Activated CD4-positive, alpha-beta T cell treated with anti-CD3 and anti-CD28 coated beads for 4 hours (primary cell): ENCODE data around the gene NVL.

ENCODE experiments used
- DNase-seq, 2 donors: peaks; one replicate each; pipeline ENCODE4 v3.0.0-alpha.2; 2020

The NVL gene

DNA sequence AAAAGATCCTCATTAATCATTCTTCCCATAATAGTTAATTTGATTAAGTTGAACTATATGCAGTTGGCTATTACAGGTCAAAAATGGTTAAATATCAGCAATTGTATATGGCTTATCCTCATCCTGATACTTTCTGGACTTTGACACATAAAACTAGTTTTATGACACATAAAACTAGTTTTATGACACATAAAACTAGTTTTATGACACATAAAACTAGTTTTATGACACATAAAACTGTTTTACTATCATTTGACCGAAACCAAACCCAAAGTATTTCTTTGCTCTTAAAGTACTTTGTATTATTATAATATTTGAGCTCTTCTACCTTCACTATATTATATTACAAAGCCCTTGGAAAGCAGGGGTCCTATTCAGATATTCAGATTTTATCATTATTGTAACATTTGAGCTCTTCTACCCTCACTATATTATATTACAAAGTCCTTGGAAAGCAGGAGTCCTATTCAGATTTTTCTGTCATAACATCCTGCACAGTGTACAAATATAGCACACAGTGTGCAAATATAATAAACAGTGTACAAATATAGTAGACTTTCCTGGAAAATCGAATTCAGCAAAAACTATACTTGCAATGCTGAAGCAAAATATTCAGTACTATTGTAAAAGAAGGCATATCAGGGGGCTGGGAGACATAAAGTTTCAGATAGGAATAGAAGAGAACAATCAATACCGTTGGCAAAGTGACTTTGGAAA lies 53.0 kb downstream of the NVL start:
- no peak for DNase-seq

DNA sequence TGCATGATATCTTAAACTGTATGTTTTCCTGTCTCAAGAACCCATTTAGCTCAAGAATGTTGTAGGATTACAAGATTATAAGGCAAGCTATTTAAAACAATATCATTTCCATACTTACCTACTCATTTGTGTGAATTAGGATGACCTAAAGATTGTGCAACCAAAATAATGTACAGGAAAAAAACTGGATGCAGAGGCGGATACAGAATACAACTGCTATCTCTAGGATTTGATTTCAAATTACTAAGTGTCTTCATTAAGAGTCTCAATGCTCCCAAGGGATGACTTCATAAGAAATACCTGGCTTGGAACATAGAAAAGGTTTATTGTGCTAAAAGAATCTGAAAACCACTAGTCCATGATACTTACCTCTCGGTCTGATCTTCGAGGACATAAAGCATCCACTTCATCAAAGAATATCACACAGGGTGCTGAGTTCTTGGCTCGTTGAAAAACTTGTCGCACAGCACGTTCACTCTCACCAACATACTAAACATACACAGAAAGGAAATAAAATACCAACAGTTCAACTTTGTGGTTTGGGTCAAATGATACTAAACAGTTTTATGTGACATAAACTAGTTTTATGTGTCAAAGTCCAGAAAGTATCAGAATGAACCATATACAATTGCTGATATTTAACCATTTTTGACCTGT lies 54.9 kb downstream of the NVL start:
- DNase-seq = no peak

DNA sequence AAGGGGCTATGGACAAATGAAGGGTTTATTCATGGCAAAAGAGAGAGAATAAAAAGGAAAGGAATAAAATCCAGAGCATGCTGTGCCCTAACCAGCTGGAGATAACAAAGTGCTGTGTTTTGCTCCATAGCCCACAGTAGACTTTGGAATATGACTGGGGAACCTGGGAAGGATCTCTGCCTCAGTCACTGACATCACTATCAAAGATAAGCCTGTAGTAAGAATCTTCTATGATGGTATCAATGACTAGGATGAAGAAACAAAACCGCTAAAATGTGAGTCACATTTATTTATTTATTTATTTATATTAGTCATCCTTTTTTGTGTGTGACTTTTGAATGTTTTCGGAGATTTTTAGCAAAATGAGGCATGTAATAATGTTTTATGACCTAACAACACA lies 56.3 kb downstream of the NVL start:
- no peak for DNase-seq

DNA sequence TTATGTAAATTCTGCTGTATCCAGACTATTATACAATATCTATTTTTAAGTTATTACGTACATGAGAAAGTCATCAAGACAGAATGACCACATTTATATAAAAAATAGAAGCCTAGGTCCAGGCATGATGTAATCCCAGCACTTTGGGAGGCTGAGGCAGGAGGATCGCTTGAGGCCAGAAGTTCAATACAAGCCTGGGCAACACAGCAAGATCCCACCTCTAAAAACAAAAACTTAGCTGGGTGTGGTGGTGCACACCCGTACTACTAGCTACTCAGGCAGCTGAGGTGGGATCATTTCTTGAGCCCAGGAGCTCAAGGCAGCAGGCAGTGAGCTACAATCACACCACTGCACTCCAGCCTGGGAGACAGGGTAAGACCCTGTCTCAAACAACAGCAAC lies 58.9 kb downstream of the NVL start:
- no peak for DNase-seq

DNA sequence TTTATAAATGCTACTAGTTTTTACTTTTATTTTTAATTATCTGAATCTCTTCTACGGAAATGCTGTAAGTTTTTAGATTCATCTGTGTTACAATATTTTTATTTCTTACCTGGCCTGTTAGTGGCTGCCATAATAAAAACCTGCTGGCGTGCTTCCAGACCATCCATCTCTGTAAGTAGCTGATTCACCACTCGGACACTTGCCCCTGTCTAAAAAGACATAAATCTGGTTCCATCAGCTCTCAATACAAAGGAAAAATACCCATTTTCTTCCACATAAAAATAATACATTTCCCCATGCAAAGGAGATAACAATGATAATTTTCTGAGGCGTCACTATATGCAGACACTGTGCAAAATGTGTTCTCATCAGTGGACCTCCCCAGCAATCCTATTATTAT lies 62.0 kb downstream of the NVL start:
- no peak for DNase-seq

DNA sequence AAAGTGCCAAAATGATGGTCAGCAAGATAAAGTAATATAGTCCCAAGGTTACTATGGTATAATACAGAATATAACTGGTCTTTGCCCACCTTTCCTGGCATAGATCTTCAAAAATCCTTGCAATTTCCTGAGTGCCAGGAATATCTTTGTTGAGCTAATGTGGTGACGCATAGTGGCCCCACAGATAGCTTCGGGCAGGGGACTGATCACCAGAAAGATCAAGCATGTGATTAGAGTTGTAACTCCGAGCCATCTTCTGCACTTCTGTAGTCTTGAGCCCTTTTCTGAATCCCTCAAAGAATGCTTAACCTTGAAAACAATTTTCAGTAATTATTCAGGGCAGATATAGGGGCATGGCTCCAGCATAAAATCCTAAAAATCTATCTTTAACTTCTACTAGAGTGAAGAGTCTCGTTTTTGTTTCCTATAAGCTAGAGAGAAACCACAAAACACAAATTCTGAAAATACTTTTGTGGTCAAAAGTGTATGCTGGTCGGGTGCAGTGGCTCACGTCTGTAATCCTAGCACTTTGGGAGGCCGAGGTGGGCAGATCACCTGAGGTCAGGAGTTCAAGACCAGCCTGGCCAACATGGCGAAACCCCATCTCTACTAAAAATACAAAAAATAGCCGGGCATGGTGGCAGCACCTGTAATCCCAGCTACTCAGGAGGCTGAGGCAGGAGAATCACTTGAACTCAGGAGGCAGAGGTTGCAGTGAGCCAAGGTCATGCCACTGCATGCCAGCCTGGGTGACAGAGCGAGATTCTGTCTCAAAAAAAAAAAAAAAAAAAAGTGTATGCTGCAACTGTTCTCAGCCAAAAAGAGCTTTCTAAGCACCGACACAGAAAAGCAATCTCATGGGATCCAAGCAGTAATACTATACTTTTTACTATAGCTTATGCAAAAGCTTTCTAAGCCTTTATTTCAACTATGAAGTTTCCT lies 62.8 kb downstream of the NVL start:
- DNase-seq = no peak

DNA sequence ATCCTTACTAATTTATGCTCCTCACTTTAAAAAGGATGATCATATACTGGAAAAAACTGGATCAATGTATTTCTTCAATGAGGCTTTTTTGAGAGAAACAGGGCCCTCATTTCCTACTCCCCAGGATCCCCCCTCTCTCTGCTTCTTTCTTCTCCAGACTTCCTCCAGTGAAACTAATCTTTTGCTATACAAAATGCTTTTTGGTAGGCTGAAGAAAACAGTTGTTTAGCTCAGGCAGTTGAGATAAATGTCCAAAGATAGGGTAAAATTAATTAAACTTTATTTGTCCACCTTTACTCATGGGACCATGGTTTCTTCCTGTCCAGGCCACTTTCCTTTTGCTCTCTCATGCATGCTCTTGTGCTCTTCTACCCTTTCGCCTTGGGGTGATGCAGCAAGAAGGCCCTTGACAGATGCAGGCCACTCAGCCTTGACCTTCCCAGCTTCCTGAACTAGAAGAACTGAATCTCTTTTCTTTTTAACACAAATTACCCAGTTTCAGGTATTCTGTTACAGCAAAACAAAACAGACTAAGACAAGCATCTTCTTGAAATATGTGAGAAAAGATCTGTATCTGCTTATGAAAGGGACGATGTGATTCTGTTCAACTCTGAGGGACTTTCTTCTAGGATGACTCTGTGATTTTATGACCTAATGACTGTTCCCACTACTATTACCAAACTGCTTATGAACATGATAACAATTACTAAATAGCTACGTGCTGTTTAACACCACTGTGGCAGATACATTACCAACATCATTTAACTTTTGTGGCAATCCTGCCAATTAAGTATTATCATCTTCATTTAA lies 63.7 kb downstream of the NVL start:
- DNase-seq = no peak

DNA sequence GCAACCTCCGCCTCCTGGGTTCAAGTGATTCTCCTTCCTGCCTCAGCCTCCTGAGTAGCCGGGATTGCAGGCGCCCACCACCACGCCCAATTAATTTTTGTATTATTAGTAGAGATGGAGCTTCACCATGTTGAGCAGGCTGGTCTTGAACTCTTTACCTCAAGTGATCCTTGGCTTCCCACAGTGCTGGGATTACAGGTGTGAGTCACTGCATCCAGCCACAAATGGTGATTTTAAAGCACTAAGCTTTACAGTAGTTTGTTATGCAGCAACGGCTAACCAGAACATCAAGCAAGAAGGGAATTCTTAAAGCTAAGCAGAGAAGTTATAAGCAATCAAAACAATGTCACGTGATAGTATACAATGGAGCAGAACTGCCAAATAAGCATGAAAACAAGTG lies 65.7 kb downstream of the NVL start:
- DNase-seq = no peak

DNA sequence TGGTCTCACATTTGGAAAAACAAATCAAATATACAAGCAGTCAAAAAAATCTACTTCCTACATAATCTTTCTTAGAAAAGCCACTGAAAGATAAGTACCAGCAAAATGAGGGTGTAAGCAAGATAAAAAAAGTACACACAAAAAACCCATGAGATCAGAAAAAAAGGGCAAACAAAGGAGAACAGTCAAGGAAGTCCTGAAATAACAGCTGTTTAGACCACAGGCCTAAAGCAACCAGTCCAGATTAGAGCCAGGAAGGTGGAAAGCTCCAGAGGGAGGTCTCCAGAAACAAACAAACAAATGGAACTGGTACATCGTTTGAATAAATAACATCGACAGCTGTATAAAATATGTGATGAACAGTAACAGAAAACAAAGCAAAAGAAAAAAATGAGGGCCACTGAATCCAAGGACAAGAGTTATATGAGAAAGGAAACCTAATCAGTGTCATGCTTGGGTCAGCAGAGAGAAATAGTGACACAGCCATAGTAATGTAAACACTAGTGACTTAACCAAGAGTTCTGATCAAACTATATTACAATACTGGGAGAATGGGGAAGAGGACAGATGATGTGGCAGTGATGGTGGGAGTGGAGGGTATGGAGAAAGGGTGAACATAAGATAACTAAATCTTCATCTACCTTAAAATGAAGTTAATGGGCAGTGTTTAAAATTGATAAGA lies 67.5 kb downstream of the NVL start:
- no peak for DNase-seq

DNA sequence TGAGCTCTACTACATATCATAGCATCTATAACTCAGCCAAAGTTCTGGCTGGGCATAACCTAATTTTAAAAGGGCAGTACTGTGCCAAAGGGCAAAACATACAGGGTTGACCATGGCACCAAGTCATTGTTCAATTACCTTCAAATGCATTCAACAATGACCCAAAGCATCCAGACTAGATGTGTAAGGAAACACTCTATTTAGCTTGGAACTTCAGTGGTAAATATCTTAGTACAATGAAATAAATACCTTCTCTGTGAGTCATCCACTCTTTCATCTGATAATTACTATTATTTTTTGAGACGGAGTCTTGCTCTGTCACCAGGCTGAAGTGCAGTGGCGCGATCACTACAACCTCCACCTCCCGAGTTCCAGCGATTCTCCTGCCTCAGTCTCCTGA lies 70.0 kb downstream of the NVL start:
- DNase-seq = no peak

DNA sequence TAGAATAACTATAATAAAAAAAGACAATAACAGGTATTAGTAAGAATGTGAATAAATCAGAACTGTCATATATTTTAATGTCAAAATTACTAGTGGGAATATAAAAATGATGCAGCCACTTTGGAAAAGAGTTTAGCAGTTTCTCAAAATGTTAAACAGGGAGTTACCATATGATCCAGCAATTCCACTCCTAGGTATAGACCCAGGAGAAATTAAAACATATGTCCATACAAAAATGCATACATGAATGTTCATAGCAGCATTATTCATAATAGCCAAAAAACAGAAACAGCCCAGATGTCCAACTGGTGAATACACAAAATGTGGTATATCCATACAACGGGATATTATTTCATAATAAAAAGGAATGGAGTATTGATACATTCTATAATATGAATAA lies 71.6 kb downstream of the NVL start:
- no peak for DNase-seq

DNA sequence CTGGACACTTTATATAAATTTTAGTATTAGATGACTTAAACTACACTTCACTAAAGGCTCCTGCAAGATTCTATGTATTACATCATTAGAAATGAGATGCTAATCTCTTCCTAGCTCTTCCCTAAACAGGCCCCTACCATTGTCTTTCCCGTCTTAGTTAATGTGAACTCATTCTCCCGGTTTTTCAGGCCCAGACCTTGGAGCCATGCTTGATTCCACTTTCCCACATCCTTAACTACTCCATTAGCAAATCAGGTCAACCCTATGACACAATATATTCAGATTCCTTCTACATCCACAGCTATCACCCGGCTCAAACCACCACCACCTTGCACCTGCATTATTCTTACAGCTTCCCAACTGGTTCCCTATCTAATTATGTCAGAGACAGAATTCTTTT lies 73.3 kb downstream of the NVL start:
- DNase-seq = no peak

DNA sequence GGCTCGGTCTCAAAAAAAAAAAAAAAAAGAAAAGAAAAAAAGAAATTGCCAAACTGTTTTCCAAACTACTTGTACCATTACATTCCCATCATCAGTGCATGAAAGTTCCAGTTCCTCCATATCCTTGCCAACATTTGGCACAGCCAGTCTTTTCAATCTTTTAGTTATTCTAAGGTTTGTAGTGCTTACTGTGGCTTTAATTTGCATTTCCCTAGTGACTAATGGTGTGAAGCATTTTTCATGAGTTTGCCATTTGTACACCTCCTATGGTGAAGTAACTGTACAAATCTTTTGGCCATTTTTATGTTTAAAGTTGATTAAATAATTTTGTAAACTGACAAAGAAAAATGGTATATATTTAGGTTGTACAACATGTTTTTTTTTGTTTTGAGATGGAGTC lies 76.3 kb downstream of the NVL start:
- DNase-seq = no peak

DNA sequence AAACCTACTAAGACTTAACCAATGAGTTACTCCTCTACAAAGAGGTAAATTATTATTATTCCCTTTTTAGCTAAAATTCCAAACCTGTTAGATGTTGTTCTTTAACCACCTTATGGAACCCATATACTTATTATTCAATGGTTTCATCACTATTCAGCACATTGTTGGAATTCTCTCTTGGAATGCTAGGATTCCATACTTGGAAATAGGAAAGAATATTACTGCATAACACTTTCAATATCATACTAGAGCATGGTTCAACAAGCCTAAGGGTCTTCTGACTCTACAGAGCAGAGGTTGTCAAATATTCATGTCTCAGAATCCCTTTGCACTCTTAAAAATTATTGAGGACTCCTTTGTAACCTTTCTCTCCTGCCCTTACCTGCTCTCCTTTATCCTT lies 77.5 kb downstream of the NVL start:
- DNase-seq = no peak

DNA sequence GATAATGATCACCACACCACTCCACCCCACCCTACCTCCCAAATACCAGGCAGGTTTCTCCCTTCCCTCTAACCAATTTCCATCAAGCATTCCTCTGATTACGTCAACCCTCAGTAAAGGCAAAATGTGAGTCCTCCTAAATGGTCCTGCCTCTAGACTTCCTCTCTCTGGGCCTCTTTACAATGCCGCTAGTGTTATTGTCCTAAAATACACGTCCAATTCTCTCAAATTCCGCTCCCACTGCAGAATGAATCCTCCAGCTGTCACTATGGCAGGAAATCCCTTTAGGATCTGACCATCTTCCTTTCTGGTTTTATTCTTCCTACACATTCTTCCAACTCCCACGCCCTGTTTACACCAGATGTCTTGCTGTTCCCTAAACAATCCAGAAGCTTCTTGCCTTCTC lies 78.2 kb downstream of the NVL start:
- DNase-seq = no peak

DNA sequence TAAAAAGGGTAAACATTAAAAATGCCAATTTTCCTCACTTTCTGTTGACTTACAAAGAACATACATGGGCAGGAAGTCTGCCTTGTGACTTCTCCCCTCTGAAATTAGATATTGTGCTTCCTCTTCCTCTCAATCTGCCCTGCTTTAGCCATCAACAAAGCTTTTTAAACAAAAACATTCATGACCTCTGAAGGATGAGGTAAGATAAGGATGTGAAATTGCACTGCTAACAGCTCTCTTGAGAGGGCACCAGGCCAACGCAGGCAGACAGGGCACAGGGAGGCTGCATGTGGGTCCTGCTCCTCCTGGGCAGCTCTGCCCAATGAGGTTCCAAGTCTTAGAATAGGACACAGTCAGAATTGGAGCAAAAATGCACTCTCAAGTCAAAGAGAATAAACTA lies 84.8 kb downstream of the NVL start:
- DNase-seq = no peak

DNA sequence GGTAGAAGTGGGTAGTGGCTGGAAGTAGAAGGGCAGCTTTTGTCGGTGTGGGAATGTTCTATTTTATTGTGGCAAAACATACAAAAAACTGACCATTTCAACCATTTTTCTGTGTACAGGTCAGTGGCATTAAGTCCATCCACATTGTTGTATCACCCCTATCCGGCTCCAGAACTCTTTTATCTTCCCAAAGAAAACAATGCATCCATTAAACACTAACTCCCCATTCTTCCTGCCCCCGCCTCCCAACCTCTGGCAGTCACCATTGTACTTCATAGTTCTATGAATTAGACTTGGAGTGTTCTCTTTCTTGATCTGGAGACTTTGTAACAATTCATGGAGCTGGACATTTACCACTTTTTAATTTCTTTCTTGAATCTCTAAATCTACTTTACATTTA lies 91.2 kb downstream of the NVL start:
- DNase-seq = no peak

DNA sequence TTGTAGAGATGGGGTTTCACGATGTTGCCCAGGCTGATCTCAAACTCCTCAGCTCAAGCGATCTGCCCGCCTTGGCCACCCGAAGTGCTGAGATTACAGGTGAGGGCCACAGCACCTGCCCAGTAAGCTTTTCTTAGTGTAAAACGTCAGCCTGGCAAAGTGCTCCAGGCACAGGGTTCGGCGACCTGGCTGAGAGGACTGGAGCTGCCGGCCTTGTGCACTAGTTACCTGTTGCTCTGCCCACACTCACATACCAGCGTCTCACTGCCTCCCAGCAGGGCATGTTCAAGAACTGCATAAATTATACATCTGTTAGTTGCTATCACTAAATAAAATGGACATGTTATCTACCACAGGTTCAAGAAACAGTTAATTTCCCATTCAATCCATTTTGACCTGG lies 91.8 kb downstream of the NVL start:
- DNase-seq = no peak

DNA sequence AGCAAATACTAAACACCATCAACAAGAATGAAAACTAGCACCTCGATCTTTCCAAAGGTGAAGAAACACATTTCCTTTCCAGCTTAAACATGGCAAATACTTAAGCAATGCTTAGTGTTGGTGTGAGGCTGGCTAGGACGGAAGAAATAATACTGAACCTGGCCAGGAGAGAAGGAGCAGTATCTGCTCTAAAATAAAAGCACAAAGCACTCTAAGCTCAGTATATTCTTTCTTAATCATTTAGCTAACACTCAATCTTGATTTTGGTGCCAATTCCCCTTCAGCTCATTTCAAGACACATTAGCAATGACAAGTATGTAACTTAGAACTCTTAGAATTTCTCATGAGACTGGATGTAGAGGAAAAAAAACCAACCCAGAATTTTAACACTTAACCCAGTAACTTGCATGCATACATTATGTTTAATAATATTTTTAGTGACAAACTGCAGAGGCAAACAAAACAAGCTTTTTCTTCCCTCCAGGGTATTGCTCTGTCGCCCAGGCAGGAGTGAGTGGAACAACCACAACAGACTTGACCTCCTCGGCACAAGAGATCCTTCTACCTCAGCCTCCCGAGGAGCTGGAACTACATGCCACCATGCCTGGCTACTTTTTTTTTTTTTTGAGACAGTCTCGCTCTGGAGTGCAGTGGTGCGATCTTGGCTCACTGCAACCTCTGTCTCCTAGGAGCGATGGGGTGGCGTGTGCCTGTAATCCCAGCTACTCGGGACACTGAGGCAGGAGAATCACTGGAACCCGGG lies 92.7 kb downstream of the NVL start:
- no peak for DNase-seq

DNA sequence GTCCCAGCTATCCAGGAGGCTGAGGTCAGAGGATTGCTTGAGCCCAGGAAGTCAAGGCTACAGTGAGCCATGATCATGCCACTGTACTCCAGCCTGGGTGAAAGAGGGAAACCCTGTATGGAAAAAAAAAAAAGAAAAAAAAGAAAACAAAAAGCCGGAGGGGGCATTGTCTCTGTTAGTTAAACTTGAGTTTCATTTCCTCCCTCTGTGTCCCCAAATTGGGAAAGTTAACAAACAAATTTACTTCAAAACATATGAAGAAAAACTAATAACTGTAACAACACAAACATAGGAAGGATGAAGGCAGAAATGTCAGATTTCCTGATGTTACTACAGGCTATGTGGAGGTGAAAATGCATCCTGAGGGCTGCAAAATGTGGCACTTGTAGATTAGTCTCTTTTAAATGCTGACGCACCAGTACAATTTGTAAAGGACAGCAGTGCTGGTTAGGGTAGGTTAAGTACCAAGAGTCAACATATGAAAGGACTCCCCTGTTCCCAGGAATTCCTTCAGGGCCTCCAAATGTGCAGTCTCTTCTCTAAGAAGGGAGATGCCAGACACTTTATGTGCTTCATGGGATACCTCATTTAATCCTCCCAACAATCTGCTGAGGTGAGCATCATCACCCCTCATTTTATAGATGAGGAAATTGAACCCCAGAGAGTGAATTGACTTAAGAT lies 94.0 kb downstream of the NVL start:
- DNase-seq = no peak

DNA sequence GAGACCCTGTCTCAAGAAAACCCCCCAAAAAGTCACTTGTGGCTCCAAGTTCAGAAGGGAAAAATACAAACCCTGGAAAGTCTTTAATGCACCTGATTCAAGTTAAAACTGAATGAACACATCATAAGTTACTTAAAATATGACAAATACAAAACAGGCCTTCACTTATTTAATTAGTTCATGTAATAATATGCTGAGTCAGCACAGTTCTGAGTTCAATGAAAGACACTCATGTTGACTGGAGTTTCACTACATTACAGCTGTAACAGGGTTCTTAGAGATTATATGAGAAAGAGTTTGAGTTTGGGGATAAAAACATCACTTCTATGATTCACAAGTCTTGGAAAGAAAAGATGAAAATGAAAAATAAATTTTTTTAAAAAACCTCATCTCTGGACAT lies 96.0 kb downstream of the NVL start:
- no peak for DNase-seq
